GM12878 (cell line): ENCODE measurements around the gene PMF1. TPM values are rescaled to one million over a fixed set of nuclear protein-coding genes. Genes with fewer than 3 reads are reported as not detected.

Experiments used
- ATAC-seq: fragments of 200-7000 bp; cut with Tn5 transposase; 3 replicates; pipeline ENCODE4 v1.9.1; 2020; ENCODE audit warnings: mild to moderate bottlenecking, moderate library complexity
- BruUV-seq: library from RNA; stranded (reverse); fragments of 400-500 nt; replicated peaks from 2 replicates; lab custom pipeline; 2021; lab: Mats Ljungman, UMichigan
- CTCF ChIA-PET: fragments of 300-600 bp; sonication (Branson Sonifier 250); formaldehyde crosslinking; extraction: SDS; loops from one replicate; lab custom pipeline; 2021; ENCODE audit warnings: inconsistent platforms; lab: Yijun Ruan, JAX
- POLR2A ChIA-PET: fragments of 350-600 bp; formaldehyde crosslinking; extraction: SDS; loops from one replicate; lab custom pipeline; 2021; ENCODE audit warnings: inconsistent platforms; lab: Charles Lee
- RAD21 ChIA-PET: fragments of 300-600 bp; sonication (Branson Sonifier 250); formaldehyde crosslinking; loops from one replicate; lab custom pipeline; 2023; ENCODE audit warnings: antibody characterized with exemption; ENCODE audit not compliant: unreplicated experiment; lab: Charles Lee
- SMC1A ChIA-PET: fragments of 300-600 bp; sonication (Branson Sonifier 250); formaldehyde crosslinking; loops from one replicate; lab custom pipeline; 2023; ENCODE audit not compliant: unreplicated experiment, uncharacterized antibody; lab: Charles Lee
- DNase-seq: peaks from one replicate; pipeline ENCODE4 v3.0.0-alpha.2; 2011; ENCODE audit warnings: low read depth, low spot score
- FAIRE-seq: peaks from 3 replicates; lab custom pipeline; 2011; peaks lifted over from hg19 to GRCh38; lab: Jason Lieb, UNC
- H2AFZ ChIP-seq: 2 replicates; pipeline ENCODE4 v1.6.0; 2011; ENCODE audit warnings: low read depth, low read length, control low read depth; ENCODE audit not compliant: control insufficient read depth
- H3K27ac ChIP-seq: 2 replicates; pipeline ENCODE4 v1.5.1; 2011; ENCODE audit warnings: control low read depth; ENCODE audit not compliant: control insufficient read depth, insufficient read depth
- H3K27me3 ChIP-seq, 2 experiments: replicated peaks in 1 of 2; 2 replicates each; pipeline versions ENCODE4 v1.6.0 to v1.6.1; 2011; ENCODE audit warnings: low read length in 1 of 2; ENCODE audit not compliant: control insufficient read depth in 2 of 2, insufficient read depth in 2 of 2
- H3K36me3 ChIP-seq, 2 experiments: 2 replicates each; pipeline ENCODE4 v1.5.1; 2011; ENCODE audit warnings: low read length in 1 of 2; ENCODE audit not compliant: control insufficient read depth in 2 of 2, insufficient read depth in 2 of 2
- H3K4me1 ChIP-seq: 2 replicates; pipeline ENCODE4 v1.6.1; 2011; ENCODE audit warnings: mild to moderate bottlenecking, low read length, moderate library complexity, mixed read lengths; ENCODE audit not compliant: control insufficient read depth, insufficient read depth
- H3K4me2 ChIP-seq: 2 replicates; pipeline ENCODE4 v1.6.0; 2011; ENCODE audit warnings: control low read depth; ENCODE audit not compliant: control insufficient read depth, insufficient read depth
- H3K4me3 ChIP-seq: fragments of 200-600 bp; sonication (generic); 2 replicates; pipeline ENCODE4 v1.5.1; 2016
- H3K79me2 ChIP-seq: 2 replicates; pipeline ENCODE4 v1.6.0; 2011; ENCODE audit warnings: low read length; ENCODE audit not compliant: control insufficient read depth, insufficient read depth
- H3K9ac ChIP-seq: 2 replicates; pipeline ENCODE4 v1.8.0; 2011; ENCODE audit warnings: low read length, control low read depth, mixed read lengths; ENCODE audit not compliant: control insufficient read depth, insufficient read depth
- H3K9me3 ChIP-seq: replicated peaks from 3 replicates; pipeline ENCODE4 v1.5.1; 2011; ENCODE audit warnings: mild to moderate bottlenecking, low read length; ENCODE audit not compliant: control insufficient read depth, insufficient read depth
- H4K20me1 ChIP-seq: 2 replicates; pipeline ENCODE4 v1.6.0; 2011; ENCODE audit not compliant: control insufficient read depth, insufficient read depth
- BMI1 ChIP-seq: fragments of 450-650 bp; IDR thresholded peaks from 2 replicates; pipeline ENCODE4 v1.6.1; 2016; ENCODE audit warnings: mild to moderate bottlenecking, moderate library complexity, borderline replicate concordance
- CHD4 ChIP-seq: fragments of 200-600 bp; sonication (generic); IDR thresholded peaks from 2 replicates; pipeline ENCODE4 v1.6.1; 2016; ENCODE audit warnings: mild to moderate bottlenecking
- GABPA ChIP-seq: IDR thresholded peaks from 2 replicates; pipeline ENCODE4 v1.6.1; 2014; ENCODE audit warnings: antibody characterized with exemption, low read depth, mild to moderate bottlenecking, inconsistent platforms
- MTA3 ChIP-seq: IDR thresholded peaks from 2 replicates; pipeline ENCODE4 v1.6.1; 2012; ENCODE audit warnings: low read length, inconsistent platforms, borderline replicate concordance
- NR2C1 ChIP-seq: fragments of 450-650 bp; IDR thresholded peaks from 2 replicates; pipeline ENCODE4 v1.6.1; 2017; ENCODE audit warnings: antibody characterized with exemption, mild to moderate bottlenecking, moderate library complexity
- SP1 ChIP-seq: IDR thresholded peaks from one replicate; pipeline ENCODE4 v1.6.1; 2011; ENCODE audit warnings: low read depth, low read length
- ZNF24 ChIP-seq: fragments of 450-650 bp; IDR thresholded peaks from 2 replicates; pipeline ENCODE4 v1.6.1; 2017; ENCODE audit warnings: antibody characterized with exemption, mild to moderate bottlenecking
- ZZZ3 ChIP-seq: IDR thresholded peaks from 2 replicates; pipeline ENCODE4 v1.6.1; 2011; ENCODE audit warnings: low read depth; ENCODE audit not compliant: control insufficient read depth, insufficient read length
- WGBS: methylation state at CpG from one replicate; pipeline ENCODE4 v1.1.6; 2016; ENCODE audit warnings: low lambda C conversion rate; ENCODE audit not compliant: insufficient replicate concordance, insufficient coverage; ENCODE audit errors: missing lambda C conversion rate; 5-methylcytosine and 5-hydroxymethylcytosine counted together
- in situ Hi-C: fragments of 300-500 bp; cut with MboI; formaldehyde crosslinking; loops from 9 replicates; pipeline ENCODE4 v1.14.3; 2018; ENCODE audit warnings: mixed read lengths
- intact Hi-C: fragments of 100-400 bp; cut with micrococcal nuclease; formaldehyde crosslinking; loops from one replicate; pipeline ENCODE4 v1.14.2; 2022; ENCODE audit not compliant: unreplicated experiment
- polyA plus RNA-seq, 11 experiments: library from polyadenylated mRNA; depleted of rRNA in 4 of 11; unstranded in 6 of 11; stranded (reverse) in 5 of 11; fragments of >200 nt; fragmentation: Nextera tagmentation in 4 of 11; fragmentation: Illumina TruSeq in 1 of 11; extraction: Ambion mirVana in 4 of 11; extraction: Trizol in 1 of 11; gene quantifications; 1 replicate in 1 of 11; 2 replicates in 10 of 11; pipeline versions ENCODE4 v1.2.1 to v1.2.3, GENCODE V29; 2011 to 2016; ENCODE audit warnings: inconsistent platforms in 2 of 11, missing spikeins in 2 of 11, low read depth in 1 of 11
- total RNA-seq, 4 experiments: library from RNA; depleted of rRNA in 3 of 4; stranded (reverse); fragments of >200 nt in 3 of 4; fragmentation: Illumina TruSeq in 1 of 4; extraction: Trizol in 1 of 4; gene quantifications; 2 replicates each; pipeline versions ENCODE4 v1.2.1 to v1.2.3, GENCODE V29; 2013 to 2021
- TF ChIP-seq, protein P1 (sequence below): fragments of 450-650 bp; IDR thresholded peaks from 2 replicates; pipeline ENCODE4 v1.6.1; 2014; ENCODE audit warnings: mild to moderate bottlenecking

Gene PMF1
- total and polyA plus RNA-seq, 10 of the 15 experiments (the other 5 are each of a cell fraction or from before 2014, with no cell fraction given) = 6.7 to 105 (median 67.3) TPM

DNA sequence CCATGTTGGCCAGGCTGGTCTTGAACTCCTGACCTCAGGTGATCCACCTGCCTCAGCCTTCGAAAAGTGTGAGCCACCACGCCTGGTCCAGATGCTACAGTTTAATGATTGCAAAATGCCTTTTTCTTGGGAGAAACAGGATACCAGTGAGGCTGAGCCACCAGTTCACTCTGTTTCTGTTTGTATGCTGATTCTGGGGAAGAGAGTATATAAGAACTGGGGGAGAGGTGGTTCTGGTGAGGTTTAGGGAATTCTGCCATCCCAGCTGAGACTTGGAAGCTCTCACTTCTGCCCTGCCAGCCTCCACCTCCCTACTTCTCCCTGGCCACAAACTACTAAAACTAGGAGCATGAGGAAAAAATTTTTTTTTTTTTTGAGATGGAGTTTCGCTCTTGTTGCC lies 8.1 kb upstream of the PMF1 start:
- DNase-seq (no peak), FAIRE-seq (no peak), ATAC-seq (no peak)
- H3K4me1 ChIP-seq = peaks cover 2% of the 10 kb centered on the region
- no TSS peak for BruUV-seq
- H3K79me2 ChIP-seq = peaks cover 31% of the 10 kb centered on the region
- no peak overlapping the region for H3K4me3 ChIP-seq
- no peak overlapping the region for H3K27ac ChIP-seq
- in situ Hi-C loops = no loop called here
- peaks cover 8 to 35% of the 10 kb centered on the region in 2 experiments for H3K36me3 ChIP-seq
- H3K27me3 ChIP-seq = no peaks in the 10 kb centered on the region
- TF ChIP-seq GABPA (no peak), SP1 (no peak), BMI1 (no peak), MTA3 (no peak), ZNF24 (no peak), NR2C1 (no peak), CHD4 (no peak), ZZZ3 (no peak)
- TF ChIP-seq, protein P1, sequence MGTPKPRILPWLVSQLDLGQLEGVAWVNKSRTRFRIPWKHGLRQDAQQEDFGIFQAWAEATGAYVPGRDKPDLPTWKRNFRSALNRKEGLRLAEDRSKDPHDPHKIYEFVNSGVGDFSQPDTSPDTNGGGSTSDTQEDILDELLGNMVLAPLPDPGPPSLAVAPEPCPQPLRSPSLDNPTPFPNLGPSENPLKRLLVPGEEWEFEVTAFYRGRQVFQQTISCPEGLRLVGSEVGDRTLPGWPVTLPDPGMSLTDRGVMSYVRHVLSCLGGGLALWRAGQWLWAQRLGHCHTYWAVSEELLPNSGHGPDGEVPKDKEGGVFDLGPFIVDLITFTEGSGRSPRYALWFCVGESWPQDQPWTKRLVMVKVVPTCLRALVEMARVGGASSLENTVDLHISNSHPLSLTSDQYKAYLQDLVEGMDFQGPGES = no peak
- H4K20me1 ChIP-seq = no peaks in the 10 kb centered on the region
- POLR2A ChIA-PET = interaction anchor here (0.7 to 11.8 kb wide), 2 partner anchors 7 to 201 kb away, joined by 3 to 139 read pairs; partner anchors contain the start of gene PMF1
- no peak overlapping the region for H3K9ac ChIP-seq
- CTCF ChIA-PET = interaction anchor here (1.2 kb wide), 1 partner anchor 20 kb away, joined by 4 read pairs; no protein-coding TSS in a partner anchor
- no peak overlapping the region for H2AFZ ChIP-seq
- no peak overlapping the region for H3K4me2 ChIP-seq
- no peaks in the 10 kb centered on the region for H3K9me3 ChIP-seq
- RAD21 ChIA-PET = interaction anchor here (2.7 kb wide), 1 partner anchor 20 kb away, joined by 8 read pairs; no protein-coding TSS in a partner anchor
- 98% methylated on average over 3 of the region's 3 CpGs for WGBS
- SMC1A ChIA-PET = interaction anchor here (1.0 kb wide), 1 partner anchor 50 kb away, joined by 3 read pairs; no protein-coding TSS in a partner anchor
- intact Hi-C loops = no loop called here
